Neural progenitor cell (in vitro differentiated cells): Measurements from ENCODE around the gene CAB39L.

ENCODE experiments used
- EZH2 ChIP-seq: fragments of 200-600 bp; sonication (generic); IDR thresholded peaks from 2 replicates; pipeline ENCODE4 v1.6.1; 2017; ENCODE audit warnings: antibody characterized with exemption, mild to moderate bottlenecking, moderate library complexity
- EZH2phosphoT487 ChIP-seq: fragments of 200-600 bp; sonication (generic); IDR thresholded peaks from 2 replicates; pipeline ENCODE4 v1.6.1; 2017; ENCODE audit warnings: antibody characterized with exemption
- TF ChIP-seq, protein P1 (sequence below): fragments of 200-600 bp; sonication (generic); IDR thresholded peaks from 2 replicates; pipeline ENCODE4 v1.5.1; 2017; ENCODE audit warnings: antibody characterized with exemption, mild to moderate bottlenecking

DNA sequence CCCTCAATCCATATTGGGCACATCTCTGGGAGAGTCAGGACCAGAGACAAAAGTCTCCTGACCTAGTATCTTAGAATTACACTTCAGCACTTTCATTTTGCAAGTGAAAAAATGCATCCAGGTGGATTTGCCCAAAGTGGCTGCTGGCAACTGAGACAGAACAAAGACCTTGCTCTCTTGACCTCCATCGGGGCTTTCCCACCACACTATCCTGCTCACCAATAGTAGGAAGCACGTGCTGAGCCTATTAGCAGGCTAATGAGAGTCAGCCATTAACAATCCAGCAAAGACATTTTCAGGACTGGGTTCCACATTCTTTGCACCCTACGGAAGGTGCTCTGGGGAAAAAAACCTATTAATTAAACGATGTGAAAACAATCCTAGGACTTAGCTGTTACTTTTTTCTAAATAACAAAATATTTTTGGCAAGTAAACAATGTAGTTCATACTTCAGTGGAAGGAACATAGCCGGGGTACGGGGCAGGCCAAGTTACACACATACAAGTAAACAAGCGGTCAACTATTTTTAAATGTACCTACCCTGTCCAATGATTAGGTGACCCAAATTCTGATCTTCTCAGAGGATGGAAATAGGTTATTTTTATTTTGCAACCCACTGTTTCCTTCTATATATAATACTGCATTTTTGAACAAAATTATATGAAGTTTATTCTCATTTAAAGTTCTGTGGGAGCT lies 117.5 kb downstream of the CAB39L start:
- TF ChIP-seq, protein P1, sequence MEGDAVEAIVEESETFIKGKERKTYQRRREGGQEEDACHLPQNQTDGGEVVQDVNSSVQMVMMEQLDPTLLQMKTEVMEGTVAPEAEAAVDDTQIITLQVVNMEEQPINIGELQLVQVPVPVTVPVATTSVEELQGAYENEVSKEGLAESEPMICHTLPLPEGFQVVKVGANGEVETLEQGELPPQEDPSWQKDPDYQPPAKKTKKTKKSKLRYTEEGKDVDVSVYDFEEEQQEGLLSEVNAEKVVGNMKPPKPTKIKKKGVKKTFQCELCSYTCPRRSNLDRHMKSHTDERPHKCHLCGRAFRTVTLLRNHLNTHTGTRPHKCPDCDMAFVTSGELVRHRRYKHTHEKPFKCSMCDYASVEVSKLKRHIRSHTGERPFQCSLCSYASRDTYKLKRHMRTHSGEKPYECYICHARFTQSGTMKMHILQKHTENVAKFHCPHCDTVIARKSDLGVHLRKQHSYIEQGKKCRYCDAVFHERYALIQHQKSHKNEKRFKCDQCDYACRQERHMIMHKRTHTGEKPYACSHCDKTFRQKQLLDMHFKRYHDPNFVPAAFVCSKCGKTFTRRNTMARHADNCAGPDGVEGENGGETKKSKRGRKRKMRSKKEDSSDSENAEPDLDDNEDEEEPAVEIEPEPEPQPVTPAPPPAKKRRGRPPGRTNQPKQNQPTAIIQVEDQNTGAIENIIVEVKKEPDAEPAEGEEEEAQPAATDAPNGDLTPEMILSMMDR: no peak
- TF ChIP-seq EZH2phosphoT487 (no peak), EZH2 (no peak)
